ENCODE results near the gene PRELID3B.

PRELID3B gene

GRCh38 chr20:59042151-59042795 lies at the start of gene PRELID3B:
PRELID3B (minus strand) TSS chr20:59042786; CDS start chr20:59042730, 56 bp downstream.
- peak; percentile 37 for DNase-seq (ENCODE audit: low spot score)

DNA sequence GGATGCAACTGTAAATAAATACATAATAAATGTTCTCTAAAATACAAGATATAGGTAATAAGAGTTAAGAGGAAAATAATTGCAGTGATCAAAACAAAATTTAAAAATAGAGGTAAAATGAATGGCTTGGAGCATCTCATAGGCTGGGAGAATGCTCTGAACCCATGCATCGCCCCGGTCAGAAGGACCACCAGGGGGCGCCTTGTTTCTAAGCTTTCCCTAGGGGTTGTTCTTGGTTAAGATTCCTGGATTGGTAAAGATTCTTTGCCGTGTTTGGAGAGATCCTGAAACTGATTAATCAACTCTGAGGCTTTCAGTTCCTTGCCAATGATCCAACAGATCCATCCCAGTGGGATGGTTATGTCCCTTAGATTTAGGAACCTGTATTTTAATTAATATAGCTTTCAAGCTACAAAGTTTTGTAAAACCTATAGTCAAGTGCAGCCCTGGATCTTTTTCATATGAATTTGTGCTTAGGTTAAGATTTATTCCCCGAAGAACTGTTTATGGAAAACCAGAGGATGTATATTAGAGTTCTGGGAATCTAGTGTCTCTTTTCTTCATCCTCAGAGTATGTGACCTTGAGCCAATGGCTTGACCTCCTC lies 45.3 kb upstream of the PRELID3B start:
- peak; percentile 66 for DNase-seq (ENCODE audit: low spot score)

DNA sequence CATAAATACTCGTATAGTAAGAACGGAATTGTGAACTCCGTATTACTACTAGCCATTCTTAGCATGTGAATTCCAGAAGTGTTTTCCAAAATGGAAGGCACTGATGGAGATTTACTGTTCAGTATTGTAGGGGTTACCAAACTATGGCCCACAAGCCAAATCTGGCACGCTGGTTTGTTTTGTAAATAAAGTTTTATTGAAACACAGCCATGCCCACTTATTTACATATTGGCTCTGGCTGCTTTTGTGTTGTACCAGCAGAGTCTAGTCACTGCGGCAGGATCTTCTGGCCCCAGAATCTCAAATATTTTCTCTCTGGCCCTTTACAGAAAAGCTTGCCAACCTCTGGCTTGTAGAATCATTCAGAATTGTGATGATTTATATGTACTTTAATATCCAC lies 44.3 kb upstream of the PRELID3B start:
- no peak for DNase-seq (ENCODE audit: low spot score)

GRCh38 chr20:59084041-59084850 lies 41.7 kb upstream of the PRELID3B start:
- no peak for DNase-seq (ENCODE audit: low spot score)

DNA sequence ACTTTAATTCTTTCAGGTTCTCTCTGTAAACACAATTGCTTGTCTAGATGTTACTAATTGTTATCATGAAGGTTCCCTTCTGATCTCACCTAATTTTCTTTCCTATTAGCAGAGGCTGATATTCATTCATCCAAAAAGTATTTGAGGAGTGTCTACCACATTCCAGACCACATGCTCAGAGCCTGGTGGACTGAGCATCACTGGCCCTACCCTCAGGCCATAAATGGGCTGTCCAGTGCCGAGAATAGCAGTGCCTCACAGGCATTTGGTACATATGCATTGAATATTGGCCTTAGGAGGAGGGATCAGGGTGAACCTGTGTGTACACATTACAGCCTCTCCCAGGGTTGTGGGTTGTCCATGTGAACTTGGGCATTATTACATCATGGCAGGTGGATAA lies 40.4 kb upstream of the PRELID3B start:
- peak; percentile 71 for DNase-seq (ENCODE audit: low spot score)

- DNase-seq (ENCODE audit: low spot score) = peak; percentile 35
Measured at GRCh38 chr20:59082077-59082740, 39.6 kb upstream of the PRELID3B start.

DNA sequence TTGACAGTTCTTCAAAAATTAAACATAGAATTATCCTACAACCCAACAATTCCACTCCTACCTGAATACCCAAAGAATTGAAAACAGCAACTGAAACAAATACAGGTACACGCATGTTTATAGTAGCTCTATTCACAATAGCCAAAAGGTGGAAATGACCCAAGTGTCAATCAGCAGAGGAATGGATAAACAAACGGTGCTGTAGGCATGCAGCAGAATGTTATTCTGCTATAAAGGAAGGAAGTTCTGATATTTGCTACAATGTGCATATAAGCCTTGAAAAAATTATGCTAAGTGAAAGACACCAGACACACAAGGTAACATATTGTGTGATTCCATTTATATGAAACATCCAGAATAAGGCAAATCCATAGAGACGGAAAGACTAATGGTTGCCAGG lies 38.5 kb upstream of the PRELID3B start:
- DNase-seq (ENCODE audit: low spot score) = no peak

DNA sequence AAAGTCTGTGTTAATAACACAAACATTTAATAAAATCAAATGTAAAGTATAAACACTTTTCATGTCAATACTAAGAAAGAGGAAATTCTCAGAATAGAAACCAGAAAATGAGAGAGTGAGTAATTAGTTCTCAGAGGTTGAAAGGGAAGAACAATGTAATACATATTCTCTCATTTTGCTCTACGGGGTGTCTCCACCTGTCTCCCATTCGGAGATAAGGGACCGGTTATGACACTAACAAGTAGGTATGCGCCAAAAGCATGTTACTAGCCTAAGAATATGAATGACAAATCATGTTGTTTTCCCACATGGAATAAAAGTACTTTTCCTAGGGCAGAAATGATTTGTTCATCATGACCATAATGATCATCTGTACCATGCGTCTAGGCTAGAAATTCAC lies 35.6 kb upstream of the PRELID3B start:
- DNase-seq (ENCODE audit: low spot score) = no peak

GRCh38 chr20:59077705-59078104 lies 35.1 kb upstream of the PRELID3B start:
- DNase-seq (ENCODE audit: low spot score) = no peak

GRCh38 chr20:59075934-59076508 lies 33.4 kb upstream of the PRELID3B start:
- no peak for DNase-seq (ENCODE audit: low spot score)

- no peak for DNase-seq (ENCODE audit: low spot score)
Measured at GRCh38 chr20:59074456-59074855, 31.9 kb upstream of the PRELID3B start.

DNA sequence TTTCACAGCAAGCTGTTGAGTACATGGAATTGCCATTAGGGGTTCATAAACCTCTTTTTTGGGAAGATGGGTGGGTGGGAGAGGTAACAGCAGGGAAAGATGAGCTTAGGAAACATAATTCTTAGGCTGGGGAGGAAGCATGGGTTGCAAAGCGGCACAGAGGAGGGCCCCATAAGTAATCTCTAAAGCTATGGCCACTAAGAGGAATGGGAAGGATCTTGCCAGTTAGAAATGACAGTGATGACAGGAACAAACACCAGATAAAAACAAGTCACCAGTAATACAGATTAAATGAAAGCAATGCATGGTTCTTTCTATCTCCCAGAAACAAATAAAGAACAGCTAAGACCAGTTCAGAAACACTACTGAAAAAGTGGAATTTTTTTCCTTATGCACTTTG lies 31.0 kb upstream of the PRELID3B start:
- DNase-seq (ENCODE audit: low spot score) = no peak

GRCh38 chr20:59071216-59071615 lies 28.6 kb upstream of the PRELID3B start:
- no peak for DNase-seq (ENCODE audit: low spot score)

- no peak for DNase-seq (ENCODE audit: low spot score)
Measured at GRCh38 chr20:59069026-59069425, 26.4 kb upstream of the PRELID3B start.

- no peak for DNase-seq (ENCODE audit: low spot score)
Measured at GRCh38 chr20:59068534-59068933, 25.9 kb upstream of the PRELID3B start.

DNA sequence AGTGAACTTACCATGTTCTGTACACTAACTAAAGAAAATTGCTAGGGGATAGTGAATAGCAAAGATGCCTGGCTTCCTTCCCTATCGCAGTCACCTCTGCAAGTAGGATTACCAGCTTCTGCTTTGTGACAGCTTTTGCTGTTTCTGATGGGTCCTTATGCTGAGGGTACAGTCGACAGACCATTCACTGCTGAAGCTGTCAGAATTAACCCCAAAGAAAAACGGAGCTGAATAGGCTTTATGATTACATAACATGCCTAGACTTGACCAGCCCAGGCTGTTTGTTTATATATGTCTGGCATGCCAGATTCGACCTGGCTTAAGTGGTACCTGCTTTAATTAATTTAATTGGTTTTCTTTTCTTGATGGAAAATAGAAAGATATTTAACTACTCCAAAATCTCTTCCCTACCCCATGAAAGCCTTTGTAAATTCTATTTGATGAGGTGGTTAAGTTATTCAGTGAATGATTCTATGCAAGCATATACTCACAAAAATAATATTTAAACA lies 21.7 kb upstream of the PRELID3B start:
- no peak for DNase-seq (ENCODE audit: low spot score)

DNA sequence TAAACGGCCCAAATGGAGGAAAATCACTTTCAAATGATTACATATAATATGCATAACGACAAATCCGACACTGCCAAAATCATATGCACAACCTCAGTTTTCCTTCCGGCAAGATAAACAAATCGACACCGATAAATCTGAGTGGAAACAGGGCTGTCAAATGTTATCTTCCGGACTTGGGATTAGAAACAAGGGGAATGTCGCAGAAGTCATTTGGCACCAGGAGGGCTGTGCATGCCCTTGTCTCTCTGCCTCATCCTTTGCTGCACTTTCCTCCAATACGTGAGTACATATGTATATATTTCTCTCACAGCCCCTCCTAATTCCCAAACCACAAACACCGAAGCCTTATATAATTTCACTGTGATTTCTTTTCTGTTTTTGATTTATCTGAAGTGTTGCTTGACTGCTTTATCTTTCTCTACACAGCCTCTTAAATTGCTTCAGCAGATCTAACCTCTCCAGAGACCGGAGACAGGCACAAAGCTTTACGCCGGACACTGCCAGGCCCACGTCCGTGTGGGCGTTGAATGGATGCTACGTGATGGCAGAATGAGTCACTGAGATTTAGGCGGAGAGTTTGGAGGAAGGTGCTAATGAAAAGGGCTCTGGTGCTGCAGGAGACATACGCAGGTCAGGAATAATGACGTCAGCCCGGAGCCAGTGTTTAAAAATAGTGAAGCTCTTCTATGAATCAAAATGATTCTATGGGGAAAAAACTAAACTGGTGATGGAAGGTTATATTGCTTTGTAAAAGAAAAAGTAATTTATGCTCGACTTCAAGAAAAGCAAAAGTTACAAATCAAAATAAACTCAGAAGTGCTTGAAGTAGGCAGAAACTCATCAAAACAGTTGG lies 21.0 kb upstream of the PRELID3B start:
- DNase-seq (ENCODE audit: low spot score) = peak; percentile 21

DNA sequence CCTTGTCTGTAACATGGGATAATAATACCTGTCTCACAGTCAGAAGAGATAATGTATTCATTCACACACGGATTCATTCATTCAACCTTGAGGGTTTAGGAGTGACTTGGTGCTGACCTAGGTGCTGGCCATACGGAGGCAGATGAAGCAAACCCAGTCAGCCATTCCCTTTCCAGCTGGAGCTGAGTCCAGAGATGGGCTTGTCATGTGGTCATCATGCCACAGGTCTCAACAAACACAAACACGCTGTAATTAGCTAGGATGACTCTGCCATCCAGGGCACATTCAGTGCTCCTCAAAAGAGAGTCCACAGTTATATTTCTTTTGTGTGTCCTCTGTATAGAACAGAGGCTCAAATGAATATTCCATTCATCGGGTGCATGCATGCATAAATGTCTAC lies 19.5 kb upstream of the PRELID3B start:
- no peak for DNase-seq (ENCODE audit: low spot score)

DNA sequence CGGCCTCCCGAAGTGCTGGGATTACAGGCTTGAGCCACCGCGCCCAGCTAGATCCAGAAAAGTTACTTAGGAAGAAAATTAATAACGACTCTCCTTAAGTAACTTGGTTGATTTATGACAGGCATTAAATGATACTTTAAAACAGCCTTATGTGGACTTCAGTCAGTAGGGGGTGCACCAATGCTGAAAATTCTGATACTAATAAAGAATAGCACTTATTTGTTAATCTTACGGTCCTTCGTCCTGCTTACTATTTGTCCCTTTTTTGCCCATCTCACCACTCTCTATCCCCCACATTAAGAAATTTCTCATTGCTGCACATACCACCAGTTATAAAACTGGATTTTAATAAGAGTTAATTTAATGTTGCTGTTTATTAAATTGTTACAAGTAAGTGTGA lies 12.7 kb upstream of the PRELID3B start:
- no peak for DNase-seq (ENCODE audit: low spot score)

DNA sequence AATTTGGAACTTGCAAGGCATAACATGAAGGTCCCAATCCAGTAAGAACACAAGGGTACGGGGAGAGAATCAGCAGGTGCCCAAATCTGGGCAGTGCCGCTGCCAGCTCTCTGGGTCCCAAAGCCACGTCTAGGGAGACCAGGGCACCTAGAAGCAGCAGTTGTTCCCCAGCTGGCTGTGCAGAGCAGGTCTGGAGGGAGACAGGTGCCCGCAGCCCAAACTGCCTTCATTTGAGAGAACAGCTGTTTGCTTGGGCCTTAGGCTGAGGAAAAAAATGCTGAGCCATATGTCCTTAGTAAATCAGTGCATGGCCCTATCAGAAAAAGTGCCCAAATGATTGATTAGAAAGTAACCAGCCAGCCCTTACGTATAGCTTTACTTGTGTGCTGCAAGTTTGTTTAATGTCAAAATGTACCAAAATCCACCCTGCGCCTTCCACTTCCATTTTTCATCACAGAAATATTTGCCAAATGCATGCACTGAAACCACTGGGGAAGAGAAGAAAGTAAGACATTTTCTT lies 9.1 kb upstream of the PRELID3B start:
- no peak for DNase-seq (ENCODE audit: low spot score)

- no peak for DNase-seq (ENCODE audit: low spot score)
Measured at GRCh38 chr20:59050437-59050836, 7.9 kb upstream of the PRELID3B start.
